PC-9 (cell line): ENCODE measurements around the gene MARK1.

Source experiments
- CTCF ChIP-seq: fragments of 200-600 bp; sonication (generic); conservative IDR thresholded peaks from 2 replicates; pipeline ENCODE4 v1.6.1; 2017; ENCODE audit warnings: mixed run types, antibody characterized with exemption, mild to moderate bottlenecking, moderate library complexity
- EZH2 ChIP-seq: fragments of 200-600 bp; sonication (generic); IDR thresholded peaks from 2 replicates; pipeline ENCODE4 v1.8.0; 2017; ENCODE audit warnings: antibody characterized with exemption, low read depth

- TF ChIP-seq CTCF = no peak
- TF ChIP-seq EZH2 = no peak
Observed at GRCh38 chr1:220575718-220576497, 48.0 kb downstream of the MARK1 start.
